GM19395 (cell line): ENCODE results near the gene STPG3.

Experiments
- ATAC-seq: cut with Tn5 transposase; IDR thresholded peaks from one replicate; pipeline ENCODE4 v1.9.1; 2021; ENCODE audit warnings: mild to moderate bottlenecking, moderate library complexity; ENCODE audit not compliant: unreplicated experiment

STPG3 gene

GRCh38 chr9:137299938-137300337, 48.9 kb downstream of the STPG3 start:
- no peak for ATAC-seq

DNA sequence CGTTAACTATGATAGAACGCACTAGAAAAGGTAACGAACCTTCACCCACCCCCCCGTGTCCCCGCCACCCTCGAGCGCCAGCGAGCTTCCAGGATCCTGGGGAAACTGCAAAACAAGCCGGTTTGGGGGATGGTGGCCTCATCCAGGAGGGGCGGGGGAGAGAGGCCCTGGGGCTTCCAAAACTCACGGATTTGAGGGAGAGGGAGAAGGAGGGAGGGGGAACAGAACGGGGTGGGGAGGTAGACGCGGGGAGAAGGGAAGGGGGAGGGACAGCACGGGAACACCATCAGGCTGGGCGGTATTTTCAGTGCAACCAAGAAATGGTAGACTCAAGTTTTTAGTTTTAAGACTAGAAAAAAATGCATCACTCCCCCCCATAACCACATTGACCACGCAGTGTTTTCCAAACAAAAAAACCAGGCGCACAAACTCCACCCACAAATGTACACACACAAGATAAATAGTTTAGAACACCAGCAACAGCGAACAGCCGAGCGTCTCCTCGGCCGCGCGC, 49.5 kb downstream of the STPG3 start:
- no peak for ATAC-seq

DNA sequence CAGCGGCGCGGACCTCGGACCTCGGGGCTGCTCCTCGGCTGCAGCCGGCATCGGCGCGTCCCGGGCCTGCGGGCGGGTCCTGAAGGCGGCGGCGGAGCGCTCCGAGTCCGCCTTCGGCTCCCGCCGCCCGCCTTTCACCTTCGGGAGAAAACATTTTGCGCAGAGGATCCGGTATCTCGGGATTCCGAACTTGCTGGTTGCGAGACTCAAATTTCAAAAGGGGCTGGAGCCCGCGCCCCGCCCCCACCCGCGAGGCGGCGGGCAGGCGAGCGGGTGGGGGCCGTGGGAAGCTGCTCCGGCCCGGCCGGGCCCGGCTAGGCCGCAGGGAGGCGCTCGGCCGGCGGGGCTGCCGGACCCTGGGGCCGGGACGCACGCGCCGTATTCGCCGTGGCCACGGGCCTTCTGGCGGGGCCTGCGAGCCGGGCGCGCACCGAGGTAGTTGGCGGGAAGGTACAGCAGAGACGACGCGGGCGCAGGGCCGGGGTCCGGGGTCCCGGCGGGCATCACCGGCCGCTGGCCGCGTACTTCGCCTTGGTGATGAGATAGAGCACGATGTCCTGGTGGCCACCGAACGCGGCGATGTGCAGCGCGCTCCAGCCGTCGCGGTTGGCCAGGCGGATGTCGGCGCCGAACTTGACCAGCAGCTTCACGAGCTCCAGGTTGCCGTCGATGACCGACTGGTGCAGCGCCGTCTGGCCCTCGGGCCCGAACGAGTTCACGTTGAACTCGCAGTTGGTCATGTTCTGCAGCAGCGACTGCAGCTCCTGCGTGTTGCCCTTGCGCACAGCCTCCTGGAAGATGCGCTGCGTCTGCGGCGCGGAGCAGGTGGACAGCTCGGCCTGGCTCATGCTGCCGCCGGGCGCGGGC, 50.2 kb downstream of the STPG3 start:
- peak; percentile 8 for ATAC-seq

GRCh38 chr9:137302118-137302448, 51.0 kb downstream of the STPG3 start, which contains the start of gene NRARP:
Gene NRARP, minus strand, starts transcription at chr9:137302271. Its CDS starts 343 bp downstream, at chr9:137301928.
- ATAC-seq, result peak; percentile 71

DNA sequence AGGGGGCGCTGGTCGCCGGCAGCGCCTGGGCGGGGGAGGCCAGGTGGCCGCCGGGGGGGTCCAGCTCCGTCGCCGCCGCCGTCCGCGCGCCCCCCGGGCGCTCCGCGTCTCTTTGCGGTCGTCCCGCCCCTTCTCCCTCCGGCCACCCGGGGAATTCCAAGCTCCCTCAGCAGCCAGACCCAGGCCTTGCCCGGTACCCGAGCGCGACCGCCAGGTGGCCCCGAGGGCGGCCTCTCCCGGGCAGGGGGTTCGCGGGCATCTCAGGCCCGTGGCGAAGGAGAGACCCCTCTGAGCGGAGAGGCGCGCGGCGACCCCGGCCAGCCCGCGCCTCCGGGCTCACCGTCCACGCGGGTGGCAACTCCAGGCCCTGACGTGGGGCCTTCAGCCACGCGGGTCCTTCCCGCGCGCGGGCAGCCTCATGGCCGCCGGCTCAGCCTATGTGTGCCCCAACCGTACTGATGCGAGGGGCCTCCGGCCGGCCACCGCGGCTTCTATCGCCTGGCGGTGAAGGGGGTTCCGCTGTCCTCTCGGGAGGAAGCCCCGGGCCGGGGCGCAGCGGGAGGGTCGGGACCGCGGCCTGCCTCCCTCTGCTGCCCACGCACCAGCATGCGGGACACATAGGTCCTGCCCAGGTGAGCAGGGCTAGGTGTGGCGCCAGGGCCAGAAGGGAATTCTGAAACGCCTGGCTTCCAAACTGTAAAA, 51.5 kb downstream of the STPG3 start:
- peak; percentile 46 for ATAC-seq
